Right kidney (tissue), 1 donor: ENCODE results near the gene MMP15.

ENCODE experiments used
- DNase-seq: peaks from one replicate; pipeline ENCODE4 v3.0.0-alpha.2; 2016

The MMP15 gene

GRCh38 chr16:58035356-58036170 is 10.0 kb downstream of the MMP15 start:
- DNase-seq = no peak

GRCh38 chr16:58036943-58037342 is 11.4 kb downstream of the MMP15 start:
- DNase-seq = no peak

DNA sequence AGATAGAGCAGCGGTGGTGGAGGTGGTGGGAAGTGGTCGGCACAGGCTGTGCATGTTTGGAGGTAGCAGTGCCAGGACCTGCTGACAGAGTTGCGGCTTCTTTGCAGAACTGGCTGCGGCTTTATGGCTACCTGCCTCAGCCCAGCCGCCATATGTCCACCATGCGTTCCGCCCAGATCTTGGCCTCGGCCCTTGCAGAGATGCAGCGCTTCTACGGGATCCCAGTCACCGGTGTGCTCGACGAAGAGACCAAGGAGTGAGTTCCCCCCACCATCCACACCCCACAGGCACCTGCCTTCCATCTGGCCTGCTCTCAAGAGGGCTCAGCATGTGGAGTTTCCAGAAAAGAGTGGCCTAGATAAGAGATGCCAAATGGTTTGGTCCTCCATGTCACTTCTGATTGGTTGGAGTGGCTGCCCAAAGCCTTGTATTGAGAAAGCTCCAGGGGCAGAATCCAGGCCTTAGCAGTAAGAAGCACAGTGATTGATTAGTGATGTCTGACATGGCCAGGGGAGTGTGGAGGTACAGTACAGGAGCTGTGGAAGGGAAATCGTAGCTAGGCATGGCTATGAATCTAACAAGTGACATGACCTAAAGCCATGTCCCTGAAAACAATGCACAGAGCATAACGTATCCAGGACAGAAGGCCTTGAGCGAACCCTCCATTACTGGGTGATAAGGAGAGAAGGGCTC is 12.0 kb downstream of the MMP15 start:
- DNase-seq = no peak

- DNase-seq = no peak
These were observed 12.7 kb downstream of the MMP15 start for GRCh38 chr16:58038219-58038641.

- no peak for DNase-seq
These were observed 14.4 kb downstream of the MMP15 start for GRCh38 chr16:58039829-58040495.

GRCh38 chr16:58040496-58040846 is 14.9 kb downstream of the MMP15 start:
- no peak for DNase-seq

GRCh38 chr16:58040945-58041627 is 15.5 kb downstream of the MMP15 start:
- no peak for DNase-seq

- DNase-seq = no peak
These were observed 16.0 kb downstream of the MMP15 start for GRCh38 chr16:58041628-58041955.

- DNase-seq = no peak
These were observed 16.7 kb downstream of the MMP15 start for GRCh38 chr16:58042001-58042885.

DNA sequence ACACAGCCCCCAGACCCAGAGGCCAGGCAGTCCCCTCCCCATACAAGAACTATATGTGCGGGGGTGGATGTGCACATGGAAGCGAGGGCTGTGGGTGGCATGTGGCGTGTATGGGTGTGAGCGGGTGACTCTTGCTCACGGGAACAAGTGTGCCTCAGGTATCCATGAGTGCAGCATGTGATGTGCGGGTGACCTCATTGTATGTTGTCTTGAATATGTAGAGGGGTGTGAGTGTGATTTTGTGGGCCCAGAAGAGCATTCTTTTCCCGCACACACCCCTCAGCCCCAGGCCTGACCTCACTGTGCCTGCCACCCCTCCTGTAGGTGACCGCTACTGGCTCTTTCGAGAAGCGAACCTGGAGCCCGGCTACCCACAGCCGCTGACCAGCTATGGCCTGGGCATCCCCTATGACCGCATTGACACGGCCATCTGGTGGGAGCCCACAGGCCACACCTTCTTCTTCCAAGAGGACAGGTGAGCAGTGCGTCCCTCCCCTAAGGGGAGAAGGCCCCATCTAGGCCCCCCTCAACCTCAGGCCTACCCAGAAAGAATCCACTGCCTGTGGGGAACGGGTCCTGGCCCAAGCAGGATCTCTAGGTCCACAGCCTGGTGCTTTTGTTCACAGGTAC is 17.4 kb downstream of the MMP15 start:
- no peak for DNase-seq

- no peak for DNase-seq
These were observed 18.1 kb downstream of the MMP15 start for GRCh38 chr16:58043571-58044155.

- DNase-seq = no peak
These were observed 18.9 kb downstream of the MMP15 start for GRCh38 chr16:58044266-58045019.

- DNase-seq = no peak
These were observed 19.5 kb downstream of the MMP15 start for GRCh38 chr16:58045096-58045495.

DNA sequence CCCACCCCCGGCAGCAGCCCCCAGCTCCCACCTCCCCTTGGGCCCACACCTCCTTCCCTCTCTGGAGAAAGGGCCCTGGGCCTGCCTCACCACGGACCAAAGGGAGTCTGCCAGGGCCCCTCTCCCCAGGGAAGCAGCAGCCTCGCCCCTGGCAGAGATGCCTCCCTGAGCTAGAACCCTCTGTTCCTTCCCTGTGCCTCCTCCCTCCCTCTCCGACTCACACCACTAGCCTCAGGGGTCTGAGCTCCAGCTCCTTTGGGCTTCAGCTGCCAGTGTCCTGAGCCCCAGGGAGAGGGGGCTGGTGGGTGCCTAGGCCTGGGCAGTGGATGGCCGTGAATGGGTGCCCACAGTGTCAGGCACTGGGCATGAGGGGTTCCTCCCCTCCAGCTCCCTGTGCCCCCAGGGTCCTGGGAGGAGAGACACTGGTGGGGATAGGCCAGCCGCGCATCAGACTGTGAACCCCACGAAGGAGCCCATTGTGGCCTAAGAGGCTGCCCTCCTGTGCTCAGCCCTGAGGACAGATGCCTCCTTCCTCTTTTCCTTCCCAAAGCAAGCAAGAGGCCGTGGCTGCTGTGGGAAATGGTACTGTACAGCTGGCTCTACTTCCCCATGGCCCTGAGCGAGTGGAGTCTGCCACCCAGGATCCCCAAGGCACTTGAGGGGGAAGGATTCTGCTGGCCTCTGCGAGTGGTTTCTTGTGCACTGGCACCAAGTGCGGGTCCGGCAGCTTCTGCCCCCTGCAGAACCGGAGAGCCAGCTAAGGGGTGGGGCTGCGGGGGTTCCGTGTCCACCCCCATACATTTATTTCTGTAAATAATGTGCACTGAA is 20.7 kb downstream of the MMP15 start:
- no peak for DNase-seq

DNA sequence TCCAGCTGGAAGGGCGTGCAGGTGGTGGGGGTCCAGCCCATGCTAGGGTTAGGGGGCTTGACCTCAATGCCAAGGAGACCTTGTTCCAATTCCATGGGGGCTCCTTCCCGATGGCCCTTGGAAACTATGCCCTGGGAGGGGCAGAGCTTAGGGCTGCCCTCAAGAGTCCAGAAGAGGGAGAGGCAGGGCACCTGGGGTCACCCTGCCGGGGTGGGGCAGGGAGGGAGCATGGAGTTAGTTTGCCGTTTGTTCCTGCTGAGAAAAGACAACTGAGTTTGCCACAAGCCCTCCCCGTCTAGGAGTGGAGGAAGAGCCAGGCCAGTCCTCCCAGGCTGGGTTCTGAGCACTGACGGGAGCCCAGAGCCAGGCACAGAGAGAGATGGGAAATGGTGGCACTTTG is 21.4 kb downstream of the MMP15 start:
- DNase-seq = no peak

DNA sequence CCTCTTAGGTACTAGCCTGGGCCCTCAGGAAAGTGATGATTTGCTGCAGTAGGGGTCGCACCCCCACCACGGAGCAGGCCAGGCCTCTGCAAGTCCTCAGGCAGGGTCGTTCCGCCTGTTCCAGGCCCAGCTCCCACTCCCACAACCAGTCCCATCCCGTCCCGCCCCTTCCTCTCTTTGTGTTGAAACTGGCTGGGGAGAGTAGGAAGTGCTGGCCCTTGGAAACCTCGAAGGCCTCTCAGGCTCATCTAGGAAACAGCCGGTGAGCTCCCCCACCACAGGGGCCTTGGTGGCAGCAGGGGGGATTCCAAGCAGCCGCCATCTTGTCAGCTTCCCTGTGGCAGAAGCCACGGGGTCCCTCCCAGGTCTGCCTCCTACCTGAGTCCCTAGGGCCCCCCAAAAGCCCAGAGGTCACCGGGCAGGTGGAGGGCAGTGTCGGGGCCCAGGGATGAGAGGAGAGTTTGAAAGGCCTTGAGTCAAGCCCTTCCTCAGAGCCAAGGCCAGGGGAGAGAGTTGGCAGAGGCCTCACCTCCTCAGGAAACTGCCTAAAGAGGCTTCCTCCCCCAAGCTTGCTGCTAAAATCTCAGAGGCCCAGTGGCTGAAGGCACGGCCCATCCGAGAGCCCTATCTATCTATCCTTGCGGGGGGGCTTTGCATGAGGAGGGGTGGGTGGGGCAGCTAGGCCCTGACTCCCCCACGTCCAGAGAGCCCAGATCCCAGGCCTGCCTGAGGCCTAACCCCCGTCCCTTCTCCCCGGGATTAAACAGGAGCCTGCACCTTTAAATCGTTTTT is 22.2 kb downstream of the MMP15 start:
- no peak for DNase-seq

DNA sequence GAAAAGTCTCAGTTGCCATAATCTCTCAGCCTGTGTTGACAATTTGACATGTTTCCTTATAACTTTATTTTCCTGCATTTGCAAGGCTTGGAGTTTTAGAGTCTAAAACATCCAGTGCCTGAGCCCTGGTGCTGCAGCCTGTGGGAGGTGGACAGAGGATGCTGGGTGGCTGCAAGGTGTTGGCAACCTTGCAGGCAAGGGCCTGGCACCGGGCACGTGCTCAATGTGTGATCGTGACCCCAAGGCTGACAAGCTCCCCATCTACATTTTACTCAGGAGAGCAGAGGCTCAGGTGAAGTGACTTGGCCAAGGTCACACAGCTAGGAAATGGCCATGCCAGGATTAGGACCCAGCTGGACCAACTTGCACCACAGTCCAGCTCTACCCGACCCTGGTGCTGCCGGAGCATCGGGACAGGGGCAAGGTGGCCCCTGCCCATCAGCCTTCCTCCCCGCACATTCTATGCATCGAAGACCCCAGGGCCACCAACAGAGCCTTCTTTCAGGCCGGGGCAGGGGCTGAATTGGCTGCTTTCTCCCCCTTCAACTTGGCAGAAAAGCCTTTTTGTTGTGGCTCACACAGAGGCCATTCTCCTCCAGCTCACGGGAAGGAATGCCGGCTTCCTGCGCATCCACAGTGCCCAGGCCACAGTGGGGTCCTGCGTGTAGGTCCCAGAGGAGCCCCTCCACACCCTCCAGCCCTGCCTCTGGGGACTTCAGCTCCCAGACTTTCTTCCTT is 23.1 kb downstream of the MMP15 start:
- DNase-seq = no peak
